ENCODE data around the gene ZKSCAN7. TPM values are rescaled to one million over a fixed set of nuclear protein-coding genes. Genes with fewer than 3 reads are reported as not detected.

ZKSCAN7 gene
- total RNA-seq, 4 donors from 2014 or later = 2.2 to 3.9 (median 2.8) TPM

DNA sequence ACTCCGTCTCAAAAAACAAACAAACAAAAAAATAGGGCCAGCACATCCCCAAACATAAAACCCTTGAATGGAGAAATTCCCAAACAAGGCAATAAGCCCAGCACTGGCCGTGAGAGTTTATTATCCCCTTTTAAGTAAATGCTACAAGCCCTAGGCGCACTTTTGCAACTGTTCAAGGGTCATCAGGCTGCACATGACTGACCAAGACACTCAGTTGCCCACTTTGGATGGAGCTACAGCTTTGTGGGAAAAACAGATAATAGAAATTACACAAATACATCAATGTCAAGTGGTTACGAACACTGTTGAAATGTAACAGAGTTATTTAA lies 43.8 kb upstream of the ZKSCAN7 start:
- H3K9me3 ChIP-seq = no peaks in the 10 kb centered on the region
- peaks cover 26% of the 10 kb centered on the region for H3K4me1 ChIP-seq
- WGBS = 44% methylated on average over 4 of the region's 4 CpGs
- TF ChIP-seq, protein P1, sequence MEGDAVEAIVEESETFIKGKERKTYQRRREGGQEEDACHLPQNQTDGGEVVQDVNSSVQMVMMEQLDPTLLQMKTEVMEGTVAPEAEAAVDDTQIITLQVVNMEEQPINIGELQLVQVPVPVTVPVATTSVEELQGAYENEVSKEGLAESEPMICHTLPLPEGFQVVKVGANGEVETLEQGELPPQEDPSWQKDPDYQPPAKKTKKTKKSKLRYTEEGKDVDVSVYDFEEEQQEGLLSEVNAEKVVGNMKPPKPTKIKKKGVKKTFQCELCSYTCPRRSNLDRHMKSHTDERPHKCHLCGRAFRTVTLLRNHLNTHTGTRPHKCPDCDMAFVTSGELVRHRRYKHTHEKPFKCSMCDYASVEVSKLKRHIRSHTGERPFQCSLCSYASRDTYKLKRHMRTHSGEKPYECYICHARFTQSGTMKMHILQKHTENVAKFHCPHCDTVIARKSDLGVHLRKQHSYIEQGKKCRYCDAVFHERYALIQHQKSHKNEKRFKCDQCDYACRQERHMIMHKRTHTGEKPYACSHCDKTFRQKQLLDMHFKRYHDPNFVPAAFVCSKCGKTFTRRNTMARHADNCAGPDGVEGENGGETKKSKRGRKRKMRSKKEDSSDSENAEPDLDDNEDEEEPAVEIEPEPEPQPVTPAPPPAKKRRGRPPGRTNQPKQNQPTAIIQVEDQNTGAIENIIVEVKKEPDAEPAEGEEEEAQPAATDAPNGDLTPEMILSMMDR (IDR thresholded peaks at IDR 0.05) = no peak
- TF ChIP-seq EP300 (IDR thresholded peaks at IDR 0.05) = no peak
- no peak for TF ChIP-seq POLR2A (IDR thresholded peaks at IDR 0.05)
- TF ChIP-seq POLR2AphosphoS5 (IDR thresholded peaks at IDR 0.05) = no peak
- no peak for DNase-seq (ENCODE audit: low spot score in 2 of 2)
- no peaks in the 10 kb centered on the region for H3K27me3 ChIP-seq
- no peaks in the 10 kb centered on the region for H3K36me3 ChIP-seq
- peak overlapping the region; percentile 88 for H3K4me3 ChIP-seq
- H3K27ac ChIP-seq = peak overlapping the region; percentile 91

DNA sequence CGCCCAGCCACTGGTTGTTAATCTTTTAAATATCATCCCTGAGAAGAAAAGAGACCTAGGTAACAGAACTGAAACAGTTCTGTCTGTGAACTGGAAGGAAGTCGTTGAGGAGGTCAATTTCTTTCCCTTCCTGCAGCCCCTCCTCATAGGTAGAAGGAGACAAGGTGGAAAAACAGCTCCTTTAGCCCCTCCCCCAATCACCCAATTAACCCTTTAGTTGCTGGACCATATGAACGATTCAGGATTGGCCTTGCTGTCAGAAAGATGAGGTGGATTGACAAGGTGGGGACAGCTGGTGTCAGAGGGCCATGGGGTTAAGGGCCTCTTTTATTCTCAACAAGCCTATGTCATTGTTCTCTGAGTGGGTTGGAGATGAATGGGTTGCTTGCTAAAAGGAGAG lies 41.5 kb upstream of the ZKSCAN7 start:
- 43% methylated on average over 3 of the region's 3 CpGs for WGBS
- TF ChIP-seq EP300 (IDR thresholded peaks at IDR 0.05) (no peak), POLR2A (IDR thresholded peaks at IDR 0.05) (no peak), POLR2AphosphoS5 (IDR thresholded peaks at IDR 0.05) (no peak)
- TF ChIP-seq, protein P1 (IDR thresholded peaks at IDR 0.05) = no peak
- no peak for DNase-seq (ENCODE audit: low spot score in 2 of 2)
- Histone ChIP-seq H3K4me1 (peaks cover 18% of the 10 kb centered on the region), H3K9me3 (no peaks in the 10 kb centered on the region), H3K27ac (no peak overlapping the region), H3K4me3 (no peak overlapping the region), H3K27me3 (no peaks in the 10 kb centered on the region), H3K36me3 (no peaks in the 10 kb centered on the region)

GRCh38 chr3:44516230-44516629 lies 38.8 kb upstream of the ZKSCAN7 start:
- 77% methylated on average over 3 of the region's 3 CpGs for WGBS
- H3K9me3 ChIP-seq = no peaks in the 10 kb centered on the region
- no peaks in the 10 kb centered on the region for H3K36me3 ChIP-seq
- TF ChIP-seq POLR2A (IDR thresholded peaks at IDR 0.05) (no peak), POLR2AphosphoS5 (IDR thresholded peaks at IDR 0.05) (no peak), EP300 (IDR thresholded peaks at IDR 0.05) (no peak)
- TF ChIP-seq, protein P1 (IDR thresholded peaks at IDR 0.05) = no peak
- H3K27ac ChIP-seq = no peak overlapping the region
- no peak for DNase-seq (ENCODE audit: low spot score in 2 of 2)
- peaks cover 3% of the 10 kb centered on the region for H3K4me1 ChIP-seq
- peaks cover 6% of the 10 kb centered on the region for H3K27me3 ChIP-seq
- no peak overlapping the region for H3K4me3 ChIP-seq

GRCh38 chr3:44518782-44519156 lies 36.2 kb upstream of the ZKSCAN7 start:
- TF ChIP-seq EP300 (IDR thresholded peaks at IDR 0.05) (no peak), POLR2AphosphoS5 (IDR thresholded peaks at IDR 0.05) (no peak), POLR2A (IDR thresholded peaks at IDR 0.05) (no peak)
- TF ChIP-seq, protein P1 (IDR thresholded peaks at IDR 0.05) = no peak
- WGBS = 59% methylated on average over 2 of the region's 2 CpGs
- Histone ChIP-seq H3K36me3 (no peaks in the 10 kb centered on the region), H3K4me1 (no peaks in the 10 kb centered on the region), H3K27me3 (peaks cover 26% of the 10 kb centered on the region), H3K4me3 (no peak overlapping the region), H3K9me3 (no peaks in the 10 kb centered on the region), H3K27ac (no peak overlapping the region)
- DNase-seq (ENCODE audit: low spot score in 2 of 2) = no peak

DNA sequence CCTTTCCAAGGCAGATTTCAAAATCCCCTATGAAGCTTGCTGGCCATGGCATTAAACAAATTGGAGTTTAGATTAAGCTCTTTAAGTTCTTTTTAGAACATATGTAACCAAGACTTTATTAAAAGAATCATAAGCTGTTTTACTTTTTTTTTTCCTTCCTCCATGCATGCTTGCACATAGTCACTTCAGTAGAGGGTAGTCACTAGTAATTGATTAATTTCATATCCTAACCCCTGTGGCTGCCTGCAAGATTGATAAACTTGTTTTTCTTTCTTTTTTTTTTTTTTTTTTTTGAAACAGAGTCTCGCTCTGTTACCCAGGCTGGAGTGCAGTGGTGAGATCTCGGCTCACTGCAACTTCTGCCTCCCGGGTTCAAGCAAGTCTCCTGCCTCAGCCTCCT lies 33.3 kb upstream of the ZKSCAN7 start:
- WGBS = 87% methylated on average over 3 of the region's 3 CpGs
- no peak for DNase-seq (ENCODE audit: low spot score in 2 of 2)
- H3K4me1 ChIP-seq = no peaks in the 10 kb centered on the region
- TF ChIP-seq EP300 (IDR thresholded peaks at IDR 0.05) (no peak), POLR2AphosphoS5 (IDR thresholded peaks at IDR 0.05) (no peak), POLR2A (IDR thresholded peaks at IDR 0.05) (no peak)
- TF ChIP-seq, protein P1 (IDR thresholded peaks at IDR 0.05) = no peak
- peaks cover 48% of the 10 kb centered on the region for H3K27me3 ChIP-seq
- no peak overlapping the region for H3K4me3 ChIP-seq
- H3K36me3 ChIP-seq = no peaks in the 10 kb centered on the region
- no peak overlapping the region for H3K27ac ChIP-seq
- H3K9me3 ChIP-seq = no peaks in the 10 kb centered on the region
